Measurements from ENCODE around the gene SLC4A2.

The SLC4A2 gene

DNA sequence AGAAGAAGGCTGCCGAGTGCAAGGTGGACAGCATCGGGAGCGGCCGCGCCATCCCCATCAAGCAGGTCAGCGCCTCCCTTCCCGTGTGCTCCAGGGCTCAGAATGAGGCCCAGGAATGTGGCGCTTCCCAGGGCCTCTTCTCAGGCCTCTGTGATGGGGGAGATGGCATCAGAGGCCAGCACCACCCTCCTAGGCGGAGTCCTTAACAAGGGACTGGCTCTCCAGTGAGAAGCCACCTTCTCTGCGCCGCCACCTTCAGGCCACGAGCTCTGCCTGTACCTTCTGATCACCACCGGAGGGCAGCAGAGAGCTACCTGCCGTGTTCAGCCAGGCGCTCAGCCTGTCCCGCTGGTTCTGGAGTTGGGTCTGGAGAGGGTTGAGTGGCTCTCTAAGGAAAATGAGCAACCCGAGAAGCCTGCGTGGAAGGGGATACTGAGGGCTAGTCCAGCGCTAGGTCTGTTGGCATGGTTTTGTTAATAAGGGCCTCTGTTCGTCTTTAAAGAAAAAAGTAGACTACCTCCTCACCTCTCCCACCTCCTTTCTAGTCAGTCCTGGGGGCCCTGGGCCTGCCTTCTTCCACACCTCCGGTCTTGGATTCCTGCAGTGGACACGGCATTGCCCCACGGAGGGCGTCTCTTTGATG, 64.6 kb downstream of the SLC4A2 start:
- H3K4me3 ChIP-seq: no peak overlapping the region
- intact Hi-C loops (cut with DNase I; ENCODE audit: low total_unique reads): loop anchor here (2.0 to 5.0 kb wide), 2 partner anchors 49 to 178 kb away; no protein-coding TSS in a partner anchor

DNA sequence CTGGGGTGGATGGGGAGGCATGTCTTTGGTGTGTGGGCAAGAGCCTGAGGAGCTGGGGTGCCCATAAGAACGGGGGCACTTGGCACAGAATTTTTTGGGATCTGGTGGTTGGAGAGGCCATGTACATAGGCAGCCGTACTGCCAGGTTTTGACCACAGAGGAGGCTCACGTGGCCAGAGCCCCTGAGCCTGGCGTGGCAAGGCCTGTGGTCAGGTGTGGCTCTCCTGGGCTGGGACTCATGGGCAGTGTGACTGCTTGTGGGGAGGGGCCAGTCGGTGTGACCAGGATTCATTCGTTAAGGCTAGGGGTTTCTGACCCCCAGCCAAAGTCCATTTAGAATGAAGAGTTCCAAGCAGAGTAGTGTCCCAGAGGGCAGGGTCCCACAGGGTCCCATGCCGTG, 65.1 kb downstream of the SLC4A2 start:
- no peak overlapping the region for H3K27ac ChIP-seq
- no peak for DNase-seq
- H3K4me3 ChIP-seq: no peak overlapping the region
- H3K9me3 ChIP-seq: no peaks in the 10 kb centered on the region
- intact Hi-C loops (cut with DNase I; ENCODE audit: low total_unique reads): loop anchor here (2.0 to 5.0 kb wide), 2 partner anchors 48 to 178 kb away; no protein-coding TSS in a partner anchor
- H3K27me3 ChIP-seq: no peaks in the 10 kb centered on the region
- H3K4me1 ChIP-seq: peaks cover 0 to 22% (median 11%) of the 10 kb centered on the region in 4 donors
- TF ChIP-seq, protein P1, sequence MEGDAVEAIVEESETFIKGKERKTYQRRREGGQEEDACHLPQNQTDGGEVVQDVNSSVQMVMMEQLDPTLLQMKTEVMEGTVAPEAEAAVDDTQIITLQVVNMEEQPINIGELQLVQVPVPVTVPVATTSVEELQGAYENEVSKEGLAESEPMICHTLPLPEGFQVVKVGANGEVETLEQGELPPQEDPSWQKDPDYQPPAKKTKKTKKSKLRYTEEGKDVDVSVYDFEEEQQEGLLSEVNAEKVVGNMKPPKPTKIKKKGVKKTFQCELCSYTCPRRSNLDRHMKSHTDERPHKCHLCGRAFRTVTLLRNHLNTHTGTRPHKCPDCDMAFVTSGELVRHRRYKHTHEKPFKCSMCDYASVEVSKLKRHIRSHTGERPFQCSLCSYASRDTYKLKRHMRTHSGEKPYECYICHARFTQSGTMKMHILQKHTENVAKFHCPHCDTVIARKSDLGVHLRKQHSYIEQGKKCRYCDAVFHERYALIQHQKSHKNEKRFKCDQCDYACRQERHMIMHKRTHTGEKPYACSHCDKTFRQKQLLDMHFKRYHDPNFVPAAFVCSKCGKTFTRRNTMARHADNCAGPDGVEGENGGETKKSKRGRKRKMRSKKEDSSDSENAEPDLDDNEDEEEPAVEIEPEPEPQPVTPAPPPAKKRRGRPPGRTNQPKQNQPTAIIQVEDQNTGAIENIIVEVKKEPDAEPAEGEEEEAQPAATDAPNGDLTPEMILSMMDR (IDR thresholded peaks at IDR 0.05): no peak
- H3K36me3 ChIP-seq: peaks cover 39 to 89% (median 71%) of the 10 kb centered on the region in 3 donors

More for the DNA sequence above, 64.6 kb downstream of the SLC4A2 start:
- Histone ChIP-seq H3K27me3 (no peaks in the 10 kb centered on the region), H3K36me3 (peaks cover 34 to 89% (median 71%) of the 10 kb centered on the region in 3 donors), H3K4me1 (peaks cover 0 to 22% (median 11%) of the 10 kb centered on the region in 4 donors), H3K27ac (no peak overlapping the region), H3K9me3 (no peaks in the 10 kb centered on the region)
- DNase-seq: peak; percentile 61 to 89
- TF ChIP-seq, protein P1 (IDR thresholded peaks at IDR 0.05): peak; percentile 92 to 99

GRCh38 chr7:151124899-151125399, 65.6 kb downstream of the SLC4A2 start:
- Histone ChIP-seq H3K4me1 (peaks cover 0 to 22% (median 11%) of the 10 kb centered on the region in 4 donors), H3K36me3 (peaks cover 41 to 89% (median 71%) of the 10 kb centered on the region in 3 donors), H3K9me3 (no peaks in the 10 kb centered on the region), H3K27ac (no peak overlapping the region), H3K4me3 (peak overlapping the region in 1 of 2 donors; percentile 60), H3K27me3 (no peaks in the 10 kb centered on the region)
- TF ChIP-seq, protein P1 (IDR thresholded peaks at IDR 0.05): no peak
- intact Hi-C loops (cut with DNase I; ENCODE audit: low total_unique reads): loop anchor here (2.0 to 5.0 kb wide), 2 partner anchors 48 to 177 kb away; no protein-coding TSS in a partner anchor
- no peak for DNase-seq

GRCh38 chr7:151125470-151125845, 66.1 kb downstream of the SLC4A2 start:
- DNase-seq: no peak
- intact Hi-C loops (cut with DNase I; ENCODE audit: low total_unique reads): loop anchor here (2.0 kb wide), 1 partner anchor 47 kb away; no protein-coding TSS in a partner anchor
- peaks cover 37 to 89% (median 71%) of the 10 kb centered on the region in 3 donors for H3K36me3 ChIP-seq

DNA sequence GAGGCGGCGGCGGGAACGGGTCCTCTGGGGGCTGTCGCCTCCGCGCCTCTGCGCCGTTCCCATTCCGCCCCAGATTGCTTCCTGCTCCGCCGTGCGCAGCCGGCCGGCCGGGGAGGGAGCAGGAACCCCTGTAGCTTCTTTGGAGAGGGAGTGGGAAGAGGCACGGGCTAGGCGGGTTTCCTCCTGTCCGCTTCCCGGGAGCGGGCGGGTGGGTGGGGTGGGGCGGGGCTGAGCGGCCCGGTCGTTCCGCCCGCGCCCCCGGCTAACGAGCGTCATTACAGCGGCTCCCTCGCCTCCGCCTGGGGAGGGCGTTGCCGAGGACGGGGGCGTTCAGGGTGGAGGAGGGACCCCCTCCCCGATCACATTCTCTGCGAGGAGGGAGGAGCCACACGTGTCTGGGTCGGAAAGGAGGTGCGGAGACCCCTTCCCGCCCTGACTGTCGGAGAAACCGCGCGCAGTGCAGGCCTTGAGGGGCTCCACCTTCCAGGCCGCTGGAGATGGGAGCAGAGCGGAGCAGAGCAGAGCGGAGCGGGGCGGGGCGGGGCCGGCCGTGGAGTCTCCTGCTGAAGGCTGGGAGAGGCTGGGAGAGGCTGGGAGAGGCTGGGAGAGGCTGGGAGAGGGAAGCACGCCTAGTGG, 66.6 kb downstream of the SLC4A2 start:
- Histone ChIP-seq H3K27me3 (no peaks in the 10 kb centered on the region), H3K27ac (no peak overlapping the region), H3K36me3 (peaks cover 32 to 89% (median 71%) of the 10 kb centered on the region in 3 donors), H3K4me3 (peak overlapping the region; percentile 42 to 60), H3K9me3 (no peaks in the 10 kb centered on the region), H3K4me1 (peaks cover 0 to 22% (median 11%) of the 10 kb centered on the region in 4 donors)
- TF ChIP-seq, protein P1 (IDR thresholded peaks at IDR 0.05): no peak
- DNase-seq: no peak
- intact Hi-C loops (cut with DNase I; ENCODE audit: low total_unique reads): loop anchor here (2.0 kb wide), 1 partner anchor 47 kb away; no protein-coding TSS in a partner anchor

More at GRCh38 chr7:151125470-151125845, 66.1 kb downstream of the SLC4A2 start:
- Histone ChIP-seq H3K27ac (no peak overlapping the region), H3K27me3 (no peaks in the 10 kb centered on the region), H3K4me3 (peak overlapping the region; percentile 42 to 60), H3K4me1 (peaks cover 0 to 22% (median 11%) of the 10 kb centered on the region in 4 donors), H3K9me3 (no peaks in the 10 kb centered on the region)
- TF ChIP-seq, protein P1 (IDR thresholded peaks at IDR 0.05): no peak

All from tibial artery (tissue), 4 donors.